Upper lobe of left lung (tissue), 6 donors: ENCODE data around the gene TMEM59. TPM values are rescaled to one million over a fixed set of nuclear protein-coding genes. Genes with fewer than 3 reads are reported as not detected.

Source experiments
- ATAC-seq, 2 donors: fragments of 200-7000 bp; cut with Tn5 transposase; one replicate each; pipeline ENCODE4 v1.9.1; 2022; ENCODE audit warnings: mild to moderate bottlenecking in 2 of 2, moderate library complexity in 2 of 2; ENCODE audit not compliant: low FRiP score in 2 of 2
- DNase-seq, 2 donors: peaks; one replicate each; pipeline ENCODE4 v3.0.0-alpha.2; 2019 to 2020
- H3K27ac ChIP-seq, 4 donors: fragments of 200-600 bp; sonication (generic); one replicate each; pipeline ENCODE4 v1.5.1; 2016 to 2019
- H3K27me3 ChIP-seq, 4 donors: fragments of 200-600 bp; sonication (generic); one replicate each; pipeline ENCODE4 v1.5.1; 2017 to 2019
- H3K36me3 ChIP-seq, 4 donors: fragments of 200-600 bp; sonication (generic); one replicate each; pipeline ENCODE4 v1.5.1; 2016 to 2019
- H3K4me1 ChIP-seq, 4 donors: fragments of 200-600 bp; sonication (generic); one replicate each; pipeline ENCODE4 v1.5.1; 2018 to 2019
- H3K4me3 ChIP-seq, 4 donors: fragments of 200-600 bp; sonication (generic); one replicate each; pipeline ENCODE4 v1.5.1; 2017 to 2019; ENCODE audit warnings: mild to moderate bottlenecking in 2 of 4, moderate library complexity in 1 of 4
- H3K9me3 ChIP-seq, 4 donors: fragments of 200-600 bp; sonication (generic); one replicate each; pipeline ENCODE4 v1.5.1; 2018 to 2019
- CTCF ChIP-seq, 6 experiments: fragments of 450-650 bp in 4 of 6; fragments of 200-600 bp in 2 of 6; sonication (generic) in 2 of 6; IDR thresholded peaks; one replicate each; pipeline ENCODE4 v1.5.1; 2016 to 2019; ENCODE audit warnings: antibody characterized with exemption in 6 of 6
- EP300 ChIP-seq, 4 donors: sonication (generic); formaldehyde crosslinking; IDR thresholded peaks; one replicate each; pipeline ENCODE4 v1.5.1; 2017; ENCODE audit warnings: antibody characterized with exemption in 4 of 4, control low read depth in 2 of 4
- POLR2A ChIP-seq, 4 donors: fragments of 450-650 bp; IDR thresholded peaks; one replicate each; pipeline ENCODE4 v1.5.1; 2016 to 2017; ENCODE audit warnings: antibody characterized with exemption in 4 of 4, mild to moderate bottlenecking in 2 of 4
- POLR2AphosphoS5 ChIP-seq, 2 donors: sonication (generic); formaldehyde crosslinking; IDR thresholded peaks; one replicate each; pipeline ENCODE4 v1.5.1; 2017; ENCODE audit warnings: antibody characterized with exemption in 2 of 2
- WGBS, 2 donors: methylation state at CpG; one replicate each; pipeline ENCODE4 v1.1.5; 2017 to 2018; 5-methylcytosine and 5-hydroxymethylcytosine counted together
- small RNA-seq, 4 donors: library from RNA; depleted of rRNA; stranded (forward); fragments of <200 nt; gene quantifications; one replicate each; pipeline ENCODE3, GENCODE V24; 2016
- total RNA-seq, 6 donors: library from RNA; depleted of rRNA in 4 of 6; stranded (reverse); fragments of >200 nt in 4 of 6; gene quantifications; one replicate each; pipeline versions ENCODE4 v1.1.0 to v1.2.1, GENCODE V29; 2016 to 2021
- donor health status: DM: no; HTN: no; CAD: no; lungs with moderate emphysema.
- donor health status: DM: no; HTN: yes; CAD: no; lungs with severe emphysema.

Gene TMEM59
- total RNA-seq, 6 donors from 2014 or later: 66.0 to 432 (median 263) TPM

GRCh38 chr1:53982034-53982762 lies 70.8 kb downstream of the TMEM59 start:
- H3K4me1 ChIP-seq: peaks cover 0 to 14% (median 6%) of the 10 kb centered on the region in 4 donors
- no peaks in the 10 kb centered on the region for H3K36me3 ChIP-seq
- H3K27ac ChIP-seq: peak overlapping the region in 1 of 4 donors; percentile 38
- ATAC-seq: peak; percentile 9 to 79
- no peaks in the 10 kb centered on the region for H3K27me3 ChIP-seq
- peak in 1 of 2 donors; percentile 53 for DNase-seq
- WGBS, 2 donors: 28 to 39% methylated on average over 20 of the region's 20 CpGs
- TF ChIP-seq EP300 (IDR thresholded peaks at IDR 0.05) (no peak), POLR2A (IDR thresholded peaks at IDR 0.05) (no peak), POLR2AphosphoS5 (IDR thresholded peaks at IDR 0.05) (no peak), CTCF (IDR thresholded peaks at IDR 0.05) (no peak)
- no peaks in the 10 kb centered on the region for H3K9me3 ChIP-seq
- H3K4me3 ChIP-seq: peak overlapping the region in 3 of 4 donors; percentile 28 to 44 (median 44)

- 92 to 99% methylated on average over 6 of the region's 6 CpGs for WGBS, 2 donors
- Histone ChIP-seq H3K4me1 (peaks cover 0 to 14% (median 6%) of the 10 kb centered on the region in 4 donors), H3K36me3 (no peaks in the 10 kb centered on the region), H3K27me3 (no peaks in the 10 kb centered on the region), H3K9me3 (no peaks in the 10 kb centered on the region), H3K4me3 (no peak overlapping the region), H3K27ac (no peak overlapping the region)
- no peak for ATAC-seq
- no peak for DNase-seq
- no peak for TF ChIP-seq CTCF (IDR thresholded peaks at IDR 0.05)
- no peak for TF ChIP-seq POLR2A (IDR thresholded peaks at IDR 0.05)
- TF ChIP-seq EP300 (IDR thresholded peaks at IDR 0.05): no peak
- TF ChIP-seq POLR2AphosphoS5 (IDR thresholded peaks at IDR 0.05): no peak
Observed at GRCh38 chr1:53981220-53981619, 71.8 kb downstream of the TMEM59 start.

- peak in 1 of 2 donors; percentile 42 for ATAC-seq
- H3K27me3 ChIP-seq: no peaks in the 10 kb centered on the region
- H3K4me1 ChIP-seq: peaks cover 0 to 14% (median 6%) of the 10 kb centered on the region in 4 donors
- DNase-seq: no peak
- TF ChIP-seq EP300 (IDR thresholded peaks at IDR 0.05) (no peak), CTCF (IDR thresholded peaks at IDR 0.05) (no peak), POLR2A (IDR thresholded peaks at IDR 0.05) (no peak), POLR2AphosphoS5 (IDR thresholded peaks at IDR 0.05) (no peak)
- H3K36me3 ChIP-seq: no peaks in the 10 kb centered on the region
- no peak overlapping the region for H3K4me3 ChIP-seq
- WGBS, 2 donors: 88 to 92% methylated on average over 13 of the region's 13 CpGs
- H3K27ac ChIP-seq: no peak overlapping the region
- no peaks in the 10 kb centered on the region for H3K9me3 ChIP-seq
Observed at GRCh38 chr1:53979712-53980450, 73.1 kb downstream of the TMEM59 start.

Small RNA genes within 50 kb of the gene (small RNA-seq; reads per million reads assigned to genes)
- gene AL353898.1 (0 reads per million in 4 donors), gene AL353898.2 (0 reads per million in 4 donors)

Other genes with a start within 250 kb of the TMEM59 start
- gene NDC1, start 214.9 kb downstream of the TMEM59 start, total RNA-seq: 10 to 100 TPM in 1 of 6 donors, 1 to 10 TPM in 5; 1.2 to 10.9 (median 8.2) TPM
- gene YIPF1, start 163.4 kb downstream of the TMEM59 start, total RNA-seq: 10 to 100 TPM; 14.8 to 52.4 (median 22.0) TPM
- under 1 TPM in 1 of 6 donors, not detected in 5; 0.20 TPM for gene DIO1, start 159.0 kb downstream of the TMEM59 start, total RNA-seq
- gene IFT25, start 107.5 kb downstream of the TMEM59 start, total RNA-seq: 10 to 100 TPM; 11.1 to 35.5 (median 15.8) TPM
- gene LRRC42, start 106.9 kb downstream of the TMEM59 start, total RNA-seq: 10 to 100 TPM; 13.2 to 26.6 (median 17.6) TPM
- gene LDLRAD1, start 35.0 kb downstream of the TMEM59 start, total RNA-seq: 10 to 100 TPM in 2 of 6 donors, 1 to 10 TPM in 3, under 1 TPM in 1; 0.46 to 27.4 (median 7.9) TPM
- gene TCEANC2, start 404 bp upstream of the TMEM59 start, total RNA-seq: 10 to 100 TPM in 1 of 6 donors, 1 to 10 TPM in 5; 2.0 to 11.5 (median 4.6) TPM
- gene CDCP2, start 99.8 kb upstream of the TMEM59 start, total RNA-seq: not detected
- gene CYB5RL, start 146.8 kb upstream of the TMEM59 start, total RNA-seq: 1 to 10 TPM; 2.7 to 10.0 (median 6.6) TPM
- gene MRPL37, start 147.0 kb upstream of the TMEM59 start, total RNA-seq: 10 to 100 TPM; 33.2 to 58.2 (median 47.0) TPM